ENCODE results near the gene RNF167. TPM values are rescaled to one million over a fixed set of nuclear protein-coding genes. Genes with fewer than 3 reads are reported as not detected.
"Not testable (repeated sequence)": the region's sequence is repeated elsewhere in the genome, so short reads cannot be mapped to it uniquely, and the experiment has no call there.

RNF167 gene
- total and polyA plus RNA-seq, 2 experiments from 2014 or later: 59.2 to 66.5 TPM

DNA sequence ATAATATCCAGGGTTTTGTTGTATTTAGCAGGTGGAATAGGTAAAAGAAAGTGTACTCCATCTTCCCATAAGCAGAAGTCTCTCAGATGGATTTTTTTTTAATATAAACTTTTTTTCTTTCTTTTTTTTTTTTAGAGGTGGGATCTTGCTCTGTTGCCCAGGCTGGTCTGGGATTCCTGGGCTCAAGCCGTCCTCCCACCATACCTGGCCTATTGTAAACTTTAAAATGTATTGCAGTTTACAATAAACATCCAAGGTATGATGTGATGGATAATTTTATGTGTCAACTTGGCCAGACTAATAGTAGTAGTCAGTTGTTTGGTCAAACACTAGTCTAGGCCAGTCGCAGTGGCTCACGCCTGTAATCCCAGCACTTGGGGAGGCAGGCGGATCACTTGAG, 18.7 kb upstream of the RNF167 start:
- Histone ChIP-seq H4K20me1 (ENCODE audit: insufficient read depth, poor library complexity, severe bottlenecking) (no peaks in the 10 kb centered on the region), H3K9me2 (replicated peaks; ENCODE audit: insufficient read depth) (no peaks in the 10 kb centered on the region), H3K79me2 (no peaks in the 10 kb centered on the region), H3K9me3 (ENCODE audit: low read depth) (no peaks in the 10 kb centered on the region), H3K4me2 (no peak overlapping the region), H3K4me1 (ENCODE audit: insufficient read depth) (no peaks in the 10 kb centered on the region), H3K4me3 (no peak overlapping the region), H3K27me3 (no peaks in the 10 kb centered on the region), H3K27ac (no peak overlapping the region), H2AFZ (no peak overlapping the region), H3K36me3 (replicated peaks; ENCODE audit: insufficient read depth, low read depth) (no peaks in the 10 kb centered on the region)
- TF ChIP-seq EZH2 (IDR thresholded peaks at IDR 0.05; ENCODE audit: borderline replicate concordance): no peak
- TF ChIP-seq, protein P1, sequence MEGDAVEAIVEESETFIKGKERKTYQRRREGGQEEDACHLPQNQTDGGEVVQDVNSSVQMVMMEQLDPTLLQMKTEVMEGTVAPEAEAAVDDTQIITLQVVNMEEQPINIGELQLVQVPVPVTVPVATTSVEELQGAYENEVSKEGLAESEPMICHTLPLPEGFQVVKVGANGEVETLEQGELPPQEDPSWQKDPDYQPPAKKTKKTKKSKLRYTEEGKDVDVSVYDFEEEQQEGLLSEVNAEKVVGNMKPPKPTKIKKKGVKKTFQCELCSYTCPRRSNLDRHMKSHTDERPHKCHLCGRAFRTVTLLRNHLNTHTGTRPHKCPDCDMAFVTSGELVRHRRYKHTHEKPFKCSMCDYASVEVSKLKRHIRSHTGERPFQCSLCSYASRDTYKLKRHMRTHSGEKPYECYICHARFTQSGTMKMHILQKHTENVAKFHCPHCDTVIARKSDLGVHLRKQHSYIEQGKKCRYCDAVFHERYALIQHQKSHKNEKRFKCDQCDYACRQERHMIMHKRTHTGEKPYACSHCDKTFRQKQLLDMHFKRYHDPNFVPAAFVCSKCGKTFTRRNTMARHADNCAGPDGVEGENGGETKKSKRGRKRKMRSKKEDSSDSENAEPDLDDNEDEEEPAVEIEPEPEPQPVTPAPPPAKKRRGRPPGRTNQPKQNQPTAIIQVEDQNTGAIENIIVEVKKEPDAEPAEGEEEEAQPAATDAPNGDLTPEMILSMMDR (IDR thresholded peaks at IDR 0.05; ENCODE audit: poor library complexity): no peak
- TF ChIP-seq EZH2phosphoT487 (IDR thresholded peaks at IDR 0.05; ENCODE audit: low read depth, severe bottlenecking, unreplicated experiment): no peak
- no peak for DNase-seq (ENCODE audit: low spot score)
- WGBS (ENCODE audit: low lambda C conversion rate, missing lambda C conversion rate): 94% methylated on average over 4 of the region's 4 CpGs

DNA sequence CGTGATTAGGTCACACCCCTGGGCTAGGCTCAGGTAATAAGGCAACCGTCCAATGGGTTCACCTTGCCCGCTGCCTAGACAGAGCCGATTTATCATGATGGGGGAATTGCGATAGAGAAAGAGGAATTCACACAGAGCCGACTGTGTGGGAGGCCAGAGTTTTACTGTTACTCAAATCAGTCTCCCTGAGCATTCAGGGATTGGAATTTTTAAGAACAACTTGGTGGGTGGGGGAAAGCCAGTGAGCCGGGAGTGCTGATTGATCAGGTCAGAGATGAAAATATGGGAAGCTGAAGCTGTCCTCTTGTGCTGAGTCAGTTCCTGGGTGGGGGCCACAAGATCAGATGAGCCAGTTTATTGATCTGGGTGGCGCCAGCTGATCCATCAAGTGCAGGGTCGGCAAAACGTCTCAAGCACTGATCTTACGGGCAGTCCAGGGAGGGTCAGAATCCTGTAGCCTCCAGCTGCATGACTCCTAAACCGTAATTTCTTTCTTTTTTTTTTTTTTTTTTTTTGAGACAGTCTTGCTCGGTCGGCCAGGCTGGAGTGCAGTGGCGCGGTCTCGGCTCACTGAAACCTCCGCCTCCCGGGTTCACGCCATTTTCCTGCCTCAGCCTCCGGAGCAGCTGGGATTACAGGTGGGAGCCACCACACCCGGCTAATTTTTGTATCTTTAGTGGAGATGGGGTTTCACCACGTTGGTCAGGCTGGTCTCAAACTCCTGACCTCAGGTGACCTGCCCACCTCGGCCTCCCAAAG, 13.3 kb upstream of the RNF167 start:
- 93% methylated on average over 18 of the region's 24 CpGs for WGBS (ENCODE audit: low lambda C conversion rate, missing lambda C conversion rate)
- H3K4me2 ChIP-seq; H3K36me3 ChIP-seq (replicated peaks; ENCODE audit: insufficient read depth, low read depth); H3K27ac ChIP-seq; H3K4me3 ChIP-seq; H4K20me1 ChIP-seq (ENCODE audit: insufficient read depth, poor library complexity, severe bottlenecking); H3K27me3 ChIP-seq; H3K79me2 ChIP-seq; H3K9me2 ChIP-seq (replicated peaks; ENCODE audit: insufficient read depth); H3K4me1 ChIP-seq (ENCODE audit: insufficient read depth); DNase-seq (ENCODE audit: low spot score); H3K9me3 ChIP-seq (ENCODE audit: low read depth); H2AFZ ChIP-seq: not testable (repeated sequence)

DNA sequence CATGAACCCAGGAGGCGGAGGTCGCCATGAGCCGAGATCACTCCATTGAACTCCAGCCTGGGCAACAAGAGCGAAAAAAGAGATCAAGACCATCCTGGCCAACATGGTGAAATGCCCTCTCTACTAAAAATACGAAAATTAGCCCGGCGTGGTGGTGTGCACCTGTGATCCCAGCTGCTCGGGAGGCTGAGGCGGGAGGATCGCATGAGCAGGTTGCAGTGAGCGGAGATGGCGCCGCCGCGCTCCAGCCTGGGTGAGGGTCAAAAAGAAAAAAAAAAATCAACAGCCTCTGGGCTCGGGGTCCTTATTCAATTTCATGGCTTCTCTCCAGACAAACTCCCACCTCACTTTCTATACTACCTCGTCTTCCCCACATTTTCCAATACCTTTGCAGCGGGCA, 11.2 kb upstream of the RNF167 start:
- over 99% methylated on average over 18 of the region's 18 CpGs for WGBS (ENCODE audit: low lambda C conversion rate, missing lambda C conversion rate)
- H3K27me3 ChIP-seq: no peaks in the 10 kb centered on the region
- H3K36me3 ChIP-seq (replicated peaks; ENCODE audit: insufficient read depth, low read depth): no peaks in the 10 kb centered on the region
- no peaks in the 10 kb centered on the region for H3K4me1 ChIP-seq (ENCODE audit: insufficient read depth)
- H4K20me1 ChIP-seq (ENCODE audit: insufficient read depth, poor library complexity, severe bottlenecking): no peaks in the 10 kb centered on the region
- H3K27ac ChIP-seq: no peak overlapping the region
- no peaks in the 10 kb centered on the region for H3K9me3 ChIP-seq (ENCODE audit: low read depth)
- DNase-seq (ENCODE audit: low spot score): no peak
- no peak overlapping the region for H2AFZ ChIP-seq
- H3K9me2 ChIP-seq (replicated peaks; ENCODE audit: insufficient read depth): no peaks in the 10 kb centered on the region
- H3K79me2 ChIP-seq: no peaks in the 10 kb centered on the region
- no peak for TF ChIP-seq EZH2 (IDR thresholded peaks at IDR 0.05; ENCODE audit: borderline replicate concordance)
- TF ChIP-seq, protein P1 (IDR thresholded peaks at IDR 0.05; ENCODE audit: poor library complexity): no peak
- TF ChIP-seq EZH2phosphoT487 (IDR thresholded peaks at IDR 0.05; ENCODE audit: low read depth, severe bottlenecking, unreplicated experiment): no peak
- no peak overlapping the region for H3K4me3 ChIP-seq
- no peak overlapping the region for H3K4me2 ChIP-seq

DNA sequence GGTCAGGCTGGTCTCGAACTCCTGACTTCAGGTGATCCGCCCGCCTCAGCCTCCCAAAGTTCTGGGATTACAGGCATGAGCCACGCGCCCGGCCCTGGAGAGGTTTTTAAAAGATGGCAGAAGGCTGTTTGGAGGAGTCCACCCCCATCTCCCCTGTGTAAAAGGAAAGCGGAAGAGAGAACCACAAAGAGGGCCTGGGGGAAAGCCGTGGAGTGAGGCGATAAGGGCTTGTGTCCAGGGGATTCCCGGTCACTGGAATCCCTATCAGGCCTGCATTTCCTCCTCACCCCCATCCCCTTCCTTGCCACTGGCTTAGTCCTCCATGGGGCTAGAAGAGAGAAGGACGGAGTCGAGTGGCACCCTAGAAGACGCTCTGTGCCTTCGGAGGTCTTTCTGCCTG, 8.1 kb upstream of the RNF167 start, which contains the start of gene GP1BA:
Gene GP1BA, plus strand, starts transcription at position 315 of the 400 bp plus-strand sequence. CDS start 328 bp downstream, outside the sequence.
- Histone ChIP-seq H3K27ac (no peak within 1 kb of the TSS), H3K27me3 (no peaks in the 10 kb centered on the region), H3K9me3 (ENCODE audit: low read depth) (no peaks in the 10 kb centered on the region), H3K4me2 (no peak within 1 kb of the TSS), H3K79me2 (no peaks in the 10 kb centered on the region), H3K9me2 (replicated peaks; ENCODE audit: insufficient read depth) (no peaks in the 10 kb centered on the region), H3K4me3 (no peak within 1 kb of the TSS), H3K4me1 (ENCODE audit: insufficient read depth) (no peaks in the 10 kb centered on the region), H3K36me3 (replicated peaks; ENCODE audit: insufficient read depth, low read depth) (no peaks in the 10 kb centered on the region), H4K20me1 (ENCODE audit: insufficient read depth, poor library complexity, severe bottlenecking) (no peaks in the 10 kb centered on the region), H2AFZ (no peak within 1 kb of the TSS)
- DNase-seq (ENCODE audit: low spot score): no peak
- TF ChIP-seq EZH2 (IDR thresholded peaks at IDR 0.05; ENCODE audit: borderline replicate concordance) (no peak), EZH2phosphoT487 (IDR thresholded peaks at IDR 0.05; ENCODE audit: low read depth, severe bottlenecking, unreplicated experiment) (no peak)
- TF ChIP-seq, protein P1 (IDR thresholded peaks at IDR 0.05; ENCODE audit: poor library complexity): no peak
- WGBS (ENCODE audit: low lambda C conversion rate, missing lambda C conversion rate): 95% methylated on average over 14 of the region's 14 CpGs
